Measurements from ENCODE around the gene PRKAG1. TPM values are rescaled to one million over a fixed set of nuclear protein-coding genes. Genes with fewer than 3 reads are reported as not detected.

Gene PRKAG1
- total RNA-seq, 6 donors from 2014 or later, result 25.1 to 56.5 (median 42.0) TPM

DNA sequence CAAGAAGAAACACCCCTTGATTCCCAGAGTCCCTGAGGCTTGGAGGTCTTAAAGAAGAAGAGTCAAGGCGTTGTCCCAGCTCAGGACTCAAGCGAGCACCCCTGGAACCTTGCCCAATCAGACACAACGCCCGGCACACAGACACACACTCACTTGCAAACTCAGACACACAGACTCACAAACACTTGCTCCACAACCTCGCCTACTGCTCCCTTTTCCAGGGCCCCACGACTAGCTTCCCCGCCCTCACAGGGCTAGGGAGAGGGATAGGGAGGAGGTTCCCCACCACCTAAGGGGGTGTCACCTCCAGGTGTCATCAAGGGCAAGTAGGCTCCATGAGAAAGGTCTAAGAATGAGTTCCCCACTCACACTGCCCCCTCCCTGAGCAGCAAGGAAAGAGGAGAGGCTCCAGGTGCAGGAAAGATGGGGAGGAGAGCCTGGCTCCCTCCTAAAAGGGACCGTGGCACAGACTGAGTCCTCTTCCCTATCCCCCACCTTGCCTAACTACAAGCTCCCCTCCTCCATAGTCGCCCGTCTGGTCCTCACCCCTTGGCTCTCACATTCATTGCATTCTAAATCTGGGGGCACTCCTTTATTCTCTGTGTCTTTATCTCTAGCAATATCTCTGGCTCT, 47.8 kb downstream of the PRKAG1 start:
- 31 to 33% methylated on average over 10 of the region's 10 CpGs for WGBS, 2 donors
- Histone ChIP-seq H3K4me1 (peaks cover 27 to 52% (median 35%) of the 10 kb centered on the region in 4 donors), H3K27ac (no peak overlapping the region), H3K9me3 (no peaks in the 10 kb centered on the region), H3K36me3 (no peaks in the 10 kb centered on the region), H3K27me3 (peaks cover 0 to 50% (median 24%) of the 10 kb centered on the region in 4 donors), H3K4me3 (peak overlapping the region in 2 of 4 donors; percentile 36 to 42)
- ATAC-seq (ENCODE audit: low FRiP score in 2 of 2) (no peak), DNase-seq (no peak)
- TF ChIP-seq EP300 (IDR thresholded peaks at IDR 0.05), result no peak
- no peak for TF ChIP-seq POLR2A (IDR thresholded peaks at IDR 0.05)
- TF ChIP-seq, protein P1, sequence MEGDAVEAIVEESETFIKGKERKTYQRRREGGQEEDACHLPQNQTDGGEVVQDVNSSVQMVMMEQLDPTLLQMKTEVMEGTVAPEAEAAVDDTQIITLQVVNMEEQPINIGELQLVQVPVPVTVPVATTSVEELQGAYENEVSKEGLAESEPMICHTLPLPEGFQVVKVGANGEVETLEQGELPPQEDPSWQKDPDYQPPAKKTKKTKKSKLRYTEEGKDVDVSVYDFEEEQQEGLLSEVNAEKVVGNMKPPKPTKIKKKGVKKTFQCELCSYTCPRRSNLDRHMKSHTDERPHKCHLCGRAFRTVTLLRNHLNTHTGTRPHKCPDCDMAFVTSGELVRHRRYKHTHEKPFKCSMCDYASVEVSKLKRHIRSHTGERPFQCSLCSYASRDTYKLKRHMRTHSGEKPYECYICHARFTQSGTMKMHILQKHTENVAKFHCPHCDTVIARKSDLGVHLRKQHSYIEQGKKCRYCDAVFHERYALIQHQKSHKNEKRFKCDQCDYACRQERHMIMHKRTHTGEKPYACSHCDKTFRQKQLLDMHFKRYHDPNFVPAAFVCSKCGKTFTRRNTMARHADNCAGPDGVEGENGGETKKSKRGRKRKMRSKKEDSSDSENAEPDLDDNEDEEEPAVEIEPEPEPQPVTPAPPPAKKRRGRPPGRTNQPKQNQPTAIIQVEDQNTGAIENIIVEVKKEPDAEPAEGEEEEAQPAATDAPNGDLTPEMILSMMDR (IDR thresholded peaks at IDR 0.05), result no peak
- TF ChIP-seq POLR2AphosphoS5 (IDR thresholded peaks at IDR 0.05), result no peak

DNA sequence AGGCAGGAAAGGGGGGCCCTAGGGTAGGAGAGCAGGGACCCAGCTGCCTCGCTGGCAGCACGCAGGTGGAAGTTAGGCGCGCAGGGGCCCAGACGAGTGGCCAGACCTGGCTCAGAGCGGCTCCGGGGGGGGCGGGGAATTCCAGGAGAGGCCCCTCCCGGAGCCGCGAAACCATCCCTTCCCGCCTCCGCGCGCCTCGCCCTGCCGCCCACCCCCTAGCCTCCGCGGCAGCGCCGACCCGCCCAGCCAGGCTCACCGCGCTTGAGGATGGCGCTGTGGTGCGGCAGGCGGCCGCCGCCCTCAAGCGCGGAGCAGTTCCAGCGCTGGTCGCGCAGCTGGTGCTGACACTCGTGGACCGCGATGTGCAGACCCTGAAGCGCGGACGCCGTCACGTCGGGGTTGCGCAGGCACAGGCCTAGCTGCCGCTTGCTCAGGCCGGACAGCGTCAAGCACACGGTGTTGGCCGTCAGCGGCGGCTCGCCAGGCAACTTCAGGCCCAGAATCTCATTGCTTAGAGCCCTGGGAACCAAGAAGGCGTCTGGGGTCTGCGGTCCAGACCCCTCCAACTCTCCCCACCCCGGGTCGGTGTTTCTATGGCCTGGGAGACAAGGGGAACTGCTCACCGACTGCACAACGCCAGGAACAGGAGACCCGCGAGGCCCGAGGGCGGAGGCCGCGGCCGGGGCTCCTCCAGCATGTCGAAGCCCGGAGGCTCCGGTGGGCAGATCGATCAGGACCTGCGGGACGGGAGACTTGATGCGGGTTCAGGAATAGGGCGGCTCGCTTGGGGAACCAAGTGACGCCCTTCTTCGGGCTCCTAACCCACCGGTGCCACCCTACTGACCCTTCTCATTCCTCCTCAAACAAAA, 48.5 kb downstream of the PRKAG1 start:
- Histone ChIP-seq H3K36me3 (no peaks in the 10 kb centered on the region), H3K27me3 (peaks cover 0 to 50% (median 24%) of the 10 kb centered on the region in 4 donors), H3K9me3 (no peaks in the 10 kb centered on the region), H3K4me3 (peak overlapping the region in 3 of 4 donors; percentile 4 to 22 (median 17)), H3K4me1 (peaks cover 27 to 52% (median 35%) of the 10 kb centered on the region in 4 donors), H3K27ac (no peak overlapping the region)
- 22 to 23% methylated on average over 24 to 38 of the region's 77 CpGs for WGBS, 2 donors
- peak in 1 of 2 donors; percentile 43 for ATAC-seq (ENCODE audit: low FRiP score in 2 of 2)
- TF ChIP-seq, protein P1 (IDR thresholded peaks at IDR 0.05), result no peak
- no peak for TF ChIP-seq POLR2AphosphoS5 (IDR thresholded peaks at IDR 0.05)
- DNase-seq, result peak in 1 of 2 donors; percentile 88

DNA sequence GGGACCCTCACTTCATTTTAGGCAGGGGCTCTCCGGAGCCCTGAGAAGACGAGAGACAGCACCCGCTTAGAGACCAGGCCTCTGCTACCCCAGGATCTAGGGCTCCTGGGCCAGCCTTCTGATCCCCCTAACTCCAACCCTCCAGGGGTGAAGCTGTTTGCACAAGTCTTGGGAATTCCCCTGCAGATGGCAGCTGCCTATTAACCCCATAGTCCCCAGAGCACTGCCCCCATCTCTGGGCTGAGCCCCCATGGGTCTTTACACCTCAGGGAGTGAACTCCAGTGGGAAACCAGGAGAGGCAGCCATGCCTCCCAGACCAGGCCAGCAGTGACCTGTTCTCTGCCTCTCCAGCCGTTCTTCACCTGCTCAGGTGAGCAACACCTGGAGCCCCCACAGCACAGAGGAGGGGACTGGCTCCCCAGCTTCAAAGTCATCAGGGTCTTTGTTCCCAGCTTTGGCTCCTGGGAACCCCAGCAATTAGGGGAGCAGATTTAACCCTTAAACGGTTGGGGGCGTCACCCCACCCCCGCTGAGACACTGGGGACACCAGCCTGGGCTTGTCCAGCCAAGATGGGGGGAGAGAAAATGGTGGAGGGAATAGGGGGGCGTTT, 49.3 kb downstream of the PRKAG1 start:
- Histone ChIP-seq H3K27ac (no peak overlapping the region), H3K4me3 (no peak overlapping the region), H3K4me1 (peaks cover 27 to 51% (median 35%) of the 10 kb centered on the region in 4 donors), H3K36me3 (no peaks in the 10 kb centered on the region), H3K9me3 (no peaks in the 10 kb centered on the region), H3K27me3 (peaks cover 0 to 48% (median 24%) of the 10 kb centered on the region in 4 donors)
- TF ChIP-seq EP300 (IDR thresholded peaks at IDR 0.05) (no peak), POLR2AphosphoS5 (IDR thresholded peaks at IDR 0.05) (no peak), POLR2A (IDR thresholded peaks at IDR 0.05) (no peak)
- TF ChIP-seq, protein P1 (IDR thresholded peaks at IDR 0.05), result no peak
- WGBS, 2 donors, result 59 to 65% methylated on average over 7 to 8 of the region's 8 CpGs
- DNase-seq (no peak), ATAC-seq (ENCODE audit: low FRiP score in 2 of 2) (no peak)

DNA sequence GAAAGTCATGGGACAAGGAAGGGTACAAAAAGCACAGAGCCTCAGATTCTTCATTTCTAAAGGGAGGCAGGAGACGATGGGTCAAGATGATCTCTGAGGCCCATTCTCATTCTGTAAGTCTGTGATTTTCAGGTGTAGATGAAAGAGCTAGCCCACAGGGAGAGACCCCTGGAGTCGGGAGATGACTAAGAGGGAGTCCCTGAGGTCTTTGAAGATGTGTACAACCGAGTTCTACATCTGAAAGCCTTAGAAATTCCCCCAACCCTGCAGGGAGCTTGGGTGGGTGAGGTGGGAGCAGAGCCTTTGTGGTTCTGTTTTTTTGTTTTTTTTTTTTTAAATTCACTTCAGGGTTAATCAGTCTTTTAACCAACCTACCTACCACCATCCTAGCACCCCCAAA, 50.1 kb downstream of the PRKAG1 start:
- no peaks in the 10 kb centered on the region for H3K36me3 ChIP-seq
- TF ChIP-seq POLR2A (IDR thresholded peaks at IDR 0.05) (no peak), POLR2AphosphoS5 (IDR thresholded peaks at IDR 0.05) (no peak), EP300 (IDR thresholded peaks at IDR 0.05) (no peak)
- TF ChIP-seq, protein P1 (IDR thresholded peaks at IDR 0.05), result no peak
- no peak overlapping the region for H3K27ac ChIP-seq
- DNase-seq (no peak), ATAC-seq (ENCODE audit: low FRiP score in 2 of 2) (no peak)
- peaks cover 25 to 43% (median 30%) of the 10 kb centered on the region in 4 donors for H3K4me1 ChIP-seq
- no peak overlapping the region for H3K4me3 ChIP-seq
- WGBS, 2 donors, result 87 to 90% methylated on average over 3 of the region's 3 CpGs
- H3K9me3 ChIP-seq, result no peaks in the 10 kb centered on the region
- peaks cover 0 to 40% (median 20%) of the 10 kb centered on the region in 4 donors for H3K27me3 ChIP-seq
